ENCODE measurements around the gene FANCC.
"Not testable (repeated sequence)": the region's sequence is repeated elsewhere in the genome, so short reads cannot be mapped to it uniquely, and the experiment has no call there.

FANCC gene

GRCh38 chr9:95332860-95333259 lies 15.4 kb upstream of the FANCC start:
- no peak for DNase-seq (ENCODE audit: extremely low read depth in 1 of 2, low read depth in 1 of 2)

GRCh38 chr9:95330720-95331404 lies 13.4 kb upstream of the FANCC start:
- no peak for DNase-seq (ENCODE audit: extremely low read depth in 1 of 2, low read depth in 1 of 2)

DNA sequence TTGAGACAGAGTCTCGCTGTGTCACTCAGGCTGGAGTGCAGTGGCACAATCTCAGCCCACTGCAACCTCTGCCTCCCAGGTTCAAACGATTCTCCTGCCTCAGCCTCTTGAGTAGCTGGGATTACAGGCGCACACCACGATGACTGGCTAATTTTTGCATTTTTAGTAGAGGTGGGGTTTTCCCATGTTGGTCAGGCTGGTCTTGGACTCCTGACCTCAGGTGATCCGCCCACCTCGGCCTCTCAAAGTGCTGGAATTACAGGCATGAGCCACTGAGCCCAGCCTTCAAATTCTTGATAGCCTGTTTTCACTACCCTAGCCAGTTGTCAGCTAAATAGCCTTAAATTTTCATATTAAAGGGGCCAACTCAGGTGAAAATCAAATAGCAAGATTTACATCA lies 11.6 kb upstream of the FANCC start:
- DNase-seq (ENCODE audit: extremely low read depth in 1 of 2, low read depth in 1 of 2), result not testable (repeated sequence)

- DNase-seq (ENCODE audit: extremely low read depth in 1 of 2, low read depth in 1 of 2), result no peak
These were observed 9.8 kb upstream of the FANCC start for GRCh38 chr9:95327239-95327865.

- no peak for DNase-seq (ENCODE audit: extremely low read depth in 1 of 2, low read depth in 1 of 2)
These were observed 7.7 kb upstream of the FANCC start for GRCh38 chr9:95325221-95325620.

- no peak for DNase-seq (ENCODE audit: extremely low read depth in 1 of 2, low read depth in 1 of 2)
These were observed 343 bp upstream of the FANCC start for GRCh38 chr9:95317893-95318211.

DNA sequence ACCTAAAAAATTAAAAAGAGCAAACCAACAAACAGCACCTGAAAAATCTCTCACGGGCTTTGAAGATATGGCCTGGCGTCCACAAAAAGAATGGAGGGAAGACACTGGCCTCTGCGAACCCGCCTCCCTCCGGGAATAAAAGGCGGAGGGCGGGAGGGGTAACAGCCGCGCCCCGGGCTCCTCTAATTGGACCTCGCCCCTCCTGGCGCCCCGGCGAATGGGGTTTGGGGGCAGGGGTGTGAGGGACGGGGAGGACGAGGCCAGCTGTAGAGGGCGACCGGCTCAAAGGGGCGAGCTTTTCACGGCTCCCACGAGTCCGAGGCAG lies 753 bp downstream of the FANCC start:
- peak in 1 of 2 donors; percentile 17 for DNase-seq (ENCODE audit: extremely low read depth in 1 of 2, low read depth in 1 of 2)

- DNase-seq (ENCODE audit: extremely low read depth in 1 of 2, low read depth in 1 of 2), result no peak
These were observed 1.2 kb downstream of the FANCC start for GRCh38 chr9:95316274-95316673.

DNA sequence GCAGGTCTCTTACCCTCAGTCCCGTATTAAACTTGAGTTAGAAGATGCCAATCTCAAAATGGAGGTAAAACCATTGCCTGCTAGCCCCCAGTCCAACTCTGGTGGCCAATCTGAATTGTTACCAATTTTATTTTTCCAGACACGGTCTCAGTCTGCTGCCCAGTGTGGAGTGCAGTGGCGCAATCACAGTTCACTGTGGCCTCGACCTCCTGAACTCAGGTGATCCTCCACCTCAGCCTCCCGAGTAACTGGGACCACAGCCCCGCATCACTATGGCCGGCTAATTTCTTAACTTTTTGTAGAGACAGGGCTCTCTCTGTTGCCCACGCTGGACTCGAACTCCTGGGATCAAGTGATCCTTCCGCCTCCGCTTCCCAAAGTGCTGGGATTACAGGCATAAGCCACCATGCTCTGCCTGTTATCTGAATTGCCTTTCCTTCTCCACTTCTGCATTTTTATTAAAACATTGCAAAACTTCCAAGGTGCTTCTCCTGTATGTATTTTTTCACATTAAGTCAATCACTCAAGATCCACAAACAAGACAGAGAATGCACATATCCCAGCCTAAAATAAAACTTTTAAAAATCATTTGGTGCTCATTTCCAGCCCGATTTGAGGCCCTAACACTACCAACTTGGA lies 2.3 kb downstream of the FANCC start:
- DNase-seq (ENCODE audit: extremely low read depth in 1 of 2, low read depth in 1 of 2), result no peak

GRCh38 chr9:95313010-95313498 lies 4.5 kb downstream of the FANCC start:
- no peak for DNase-seq (ENCODE audit: extremely low read depth in 1 of 2, low read depth in 1 of 2)

- no peak for DNase-seq (ENCODE audit: extremely low read depth in 1 of 2, low read depth in 1 of 2)
These were observed 5.5 kb downstream of the FANCC start for GRCh38 chr9:95311961-95312360.

- no peak for DNase-seq (ENCODE audit: extremely low read depth in 1 of 2, low read depth in 1 of 2)
These were observed 10.0 kb downstream of the FANCC start for GRCh38 chr9:95307538-95307937.

GRCh38 chr9:95306819-95307218 lies 10.7 kb downstream of the FANCC start:
- no peak for DNase-seq (ENCODE audit: extremely low read depth in 1 of 2, low read depth in 1 of 2)

- DNase-seq (ENCODE audit: extremely low read depth in 1 of 2, low read depth in 1 of 2), result no peak
These were observed 11.6 kb downstream of the FANCC start for GRCh38 chr9:95305770-95306492.

- DNase-seq (ENCODE audit: extremely low read depth in 1 of 2, low read depth in 1 of 2), result no peak
These were observed 15.0 kb downstream of the FANCC start for GRCh38 chr9:95302479-95302878.

DNA sequence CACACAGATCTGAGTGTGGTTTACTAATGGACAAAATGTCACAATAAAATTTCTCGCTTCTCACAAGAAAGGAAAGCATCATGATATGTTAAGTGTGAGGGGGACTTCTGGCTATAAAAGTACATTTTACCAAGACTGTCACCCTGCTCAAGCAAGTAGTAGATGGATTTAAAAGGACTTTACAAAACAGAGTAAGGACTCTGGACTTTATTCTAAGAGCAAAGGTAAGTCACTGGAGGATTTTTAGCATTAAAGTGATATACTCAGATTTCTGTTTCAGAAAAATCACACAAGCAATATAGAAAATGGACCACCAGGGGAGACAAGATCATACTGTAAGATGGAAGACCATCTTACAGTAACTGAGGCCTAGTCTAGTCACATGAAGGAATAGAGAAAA lies 19.7 kb downstream of the FANCC start:
- no peak for DNase-seq (ENCODE audit: extremely low read depth in 1 of 2, low read depth in 1 of 2)

GRCh38 chr9:95297316-95297715 lies 20.2 kb downstream of the FANCC start:
- no peak for DNase-seq (ENCODE audit: extremely low read depth in 1 of 2, low read depth in 1 of 2)

GRCh38 chr9:95296761-95297160 lies 20.7 kb downstream of the FANCC start:
- no peak for DNase-seq (ENCODE audit: extremely low read depth in 1 of 2, low read depth in 1 of 2)

DNA sequence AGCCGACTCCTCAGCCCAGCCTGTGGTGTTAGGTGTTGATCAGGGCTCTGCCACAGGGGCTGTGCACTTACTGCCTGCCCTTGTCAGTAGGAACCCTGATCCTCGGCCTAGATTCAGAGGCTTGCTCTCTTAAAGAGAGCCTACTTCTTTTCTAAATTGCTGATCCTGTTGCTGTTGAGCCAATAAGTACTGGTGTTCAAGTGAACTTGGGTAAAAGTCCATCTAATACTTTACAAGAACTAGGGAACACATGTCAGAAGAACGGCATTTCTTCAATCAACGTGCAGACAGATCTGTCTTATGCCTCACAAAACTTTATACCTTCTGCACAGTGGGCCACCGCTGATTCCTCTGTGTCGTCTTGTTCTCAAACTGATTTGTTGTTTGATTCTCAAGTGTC lies 24.2 kb downstream of the FANCC start:
- not testable (repeated sequence) for DNase-seq (ENCODE audit: extremely low read depth in 1 of 2, low read depth in 1 of 2)

DNA sequence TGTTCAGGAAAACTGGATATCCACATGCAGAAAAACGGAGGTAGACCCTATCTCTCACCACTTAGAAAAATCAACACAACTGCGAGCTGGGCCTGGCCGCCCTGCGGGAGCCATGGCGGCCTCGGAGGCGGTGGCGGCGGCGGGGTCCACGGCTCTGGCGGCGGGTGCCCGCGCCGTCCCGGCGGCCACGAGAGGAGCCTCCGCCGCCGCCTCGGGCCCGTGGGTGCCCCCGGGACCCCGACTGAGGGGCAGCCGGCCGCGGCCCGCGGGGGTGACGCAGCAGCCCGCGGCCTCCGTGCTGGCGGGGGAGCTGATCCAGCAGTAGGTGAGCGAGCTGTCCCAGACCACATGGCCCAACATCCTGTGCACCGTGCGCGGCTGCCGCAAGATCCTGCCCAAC lies 25.3 kb downstream of the FANCC start:
- no peak for DNase-seq (ENCODE audit: extremely low read depth in 1 of 2, low read depth in 1 of 2)

- no peak for DNase-seq (ENCODE audit: extremely low read depth in 1 of 2, low read depth in 1 of 2)
These were observed 31.4 kb downstream of the FANCC start for GRCh38 chr9:95286151-95286550.

DNA sequence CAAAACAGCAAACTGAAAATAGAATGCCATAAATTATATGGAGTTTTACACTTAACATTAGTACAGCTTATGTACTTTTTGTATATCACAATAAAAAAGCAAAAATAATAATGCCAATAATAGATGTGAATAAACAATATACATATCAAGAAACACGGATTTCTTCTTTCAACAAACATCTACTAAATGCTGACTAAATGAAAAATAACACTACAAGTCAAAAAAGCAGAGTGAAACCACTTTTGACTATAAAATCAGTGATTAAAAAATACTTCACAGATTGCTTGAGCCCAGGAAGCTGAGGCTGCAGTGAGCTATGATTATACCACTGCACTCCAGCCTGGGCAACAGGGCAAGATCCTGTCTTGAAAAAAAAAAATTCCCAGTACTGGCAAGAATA lies 32.2 kb downstream of the FANCC start:
- DNase-seq (ENCODE audit: extremely low read depth in 1 of 2, low read depth in 1 of 2), result no peak

All from activated CD8-positive, alpha-beta memory T cell treated with anti-CD3 and anti-CD28 coated beads for 1 hour (primary cell).